Esophagus squamous epithelium (tissue), 4 donors: ENCODE measurements around the gene MRPL33.

ENCODE experiments used
- CTCF ChIP-seq, 6 experiments: fragments of 450-650 bp in 4 of 6; fragments of 200-600 bp in 2 of 6; sonication (generic) in 2 of 6; IDR thresholded peaks; one replicate each; pipeline ENCODE4 v1.5.1; 2016 to 2019; ENCODE audit warnings: antibody characterized with exemption in 6 of 6, mild to moderate bottlenecking in 4 of 6, moderate library complexity in 4 of 6
- POLR2A ChIP-seq, 4 donors: fragments of 450-650 bp; IDR thresholded peaks; one replicate each; pipeline ENCODE4 v1.6.1; 2017; ENCODE audit warnings: antibody characterized with exemption in 4 of 4, mild to moderate bottlenecking in 4 of 4, moderate library complexity in 3 of 4

- TF ChIP-seq CTCF (IDR thresholded peaks at IDR 0.05) (no peak), POLR2A (IDR thresholded peaks at IDR 0.05) (no peak)
Observed at GRCh38 chr2:27803046-27803445, 31.5 kb downstream of the MRPL33 start.
